HS-27A (cell line): ENCODE data around the gene TMEM126A.
A peak's percentile ranks its signal among the peaks of the same experiment; 100 is the strongest.
"Not testable (repeated sequence)": the region's sequence is repeated elsewhere in the genome, so short reads cannot be mapped to it uniquely, and the experiment has no call there.

Source experiments
- DNase-seq: peaks from one replicate; pipeline ENCODE4 v3.0.0-alpha.2; 2012; ENCODE audit warnings: low read depth, missing footprints

Gene TMEM126A

DNA sequence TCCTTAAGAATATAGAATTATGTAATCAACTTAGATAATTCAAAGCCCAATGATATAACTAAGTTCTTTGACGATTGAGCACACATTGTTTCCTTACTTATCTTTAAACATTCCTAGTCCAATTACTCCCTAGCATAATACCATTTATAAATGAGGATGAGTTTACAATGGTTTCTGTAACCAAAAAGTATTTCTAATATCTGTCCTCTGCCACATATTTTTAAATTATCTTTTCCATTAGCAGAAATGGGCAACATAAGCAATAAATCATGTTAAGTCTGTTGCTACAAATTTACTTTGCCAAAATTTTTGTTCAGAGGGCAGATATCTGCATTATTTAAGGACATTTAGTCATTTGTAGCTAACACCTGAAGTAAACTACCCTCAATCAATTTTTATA is 10.4 kb downstream of the TMEM126A start:
- no peak for DNase-seq

DNA sequence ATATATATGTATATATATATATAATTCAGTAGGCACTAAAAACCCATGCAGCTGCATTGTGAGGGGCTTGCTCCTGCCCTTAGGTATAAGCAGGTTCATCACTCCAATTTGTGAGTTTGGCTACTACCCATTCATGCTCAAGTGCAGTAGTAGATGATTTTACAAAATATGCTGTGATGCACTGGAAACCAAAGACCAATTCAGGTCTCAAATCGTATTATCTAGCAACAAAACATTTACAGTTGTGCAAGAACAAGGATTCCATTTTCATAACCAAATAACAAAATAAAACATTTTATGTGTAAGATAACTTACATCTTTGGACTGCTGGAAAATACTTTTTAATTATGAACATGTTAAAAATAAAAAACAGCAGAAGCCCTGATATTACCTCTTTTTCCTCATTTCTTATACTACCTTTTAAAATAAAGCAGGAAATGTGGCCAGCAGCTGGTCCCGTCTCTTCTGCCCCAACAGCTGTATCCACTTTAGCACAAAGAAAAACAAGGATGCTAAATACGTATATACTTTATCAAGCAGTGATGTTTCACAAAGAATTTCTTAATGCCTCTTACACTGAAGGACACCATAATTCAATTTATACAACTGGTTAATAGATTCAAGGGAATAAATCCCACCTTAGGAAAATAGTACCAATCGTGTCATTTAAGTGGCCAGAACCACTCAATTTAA is 14.4 kb downstream of the TMEM126A start:
- DNase-seq, result no peak

DNA sequence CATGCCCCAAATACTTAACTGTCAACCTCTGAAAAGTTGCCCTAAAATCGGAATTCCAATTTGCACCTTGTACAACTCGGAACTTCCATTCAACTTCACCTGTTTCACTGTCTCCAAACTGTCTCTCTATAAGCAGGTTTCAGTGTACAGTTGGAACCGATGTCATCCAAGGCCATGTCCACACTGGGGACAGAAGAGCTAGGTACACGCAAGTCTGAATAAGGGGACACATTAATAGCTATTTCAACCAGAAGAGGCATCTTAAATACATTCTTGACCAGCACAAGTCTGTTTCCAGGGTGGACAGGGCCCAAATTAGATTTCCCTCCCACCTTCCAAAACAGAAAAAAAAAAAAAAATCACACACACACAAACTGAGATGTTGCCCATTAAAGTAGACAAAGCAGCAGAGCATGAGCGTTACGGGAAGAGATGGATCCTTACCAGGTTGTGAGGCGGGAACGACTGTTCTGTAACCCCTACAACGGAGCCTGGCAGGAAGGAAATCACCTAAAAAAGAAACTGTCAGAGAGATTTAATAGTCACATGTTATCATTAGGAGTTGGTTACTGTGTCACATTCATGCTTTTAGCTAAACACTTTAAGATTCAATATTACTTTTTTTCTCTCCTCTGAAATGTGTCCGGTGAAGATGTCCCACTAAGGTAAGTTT is 15.4 kb downstream of the TMEM126A start:
- DNase-seq, result no peak

DNA sequence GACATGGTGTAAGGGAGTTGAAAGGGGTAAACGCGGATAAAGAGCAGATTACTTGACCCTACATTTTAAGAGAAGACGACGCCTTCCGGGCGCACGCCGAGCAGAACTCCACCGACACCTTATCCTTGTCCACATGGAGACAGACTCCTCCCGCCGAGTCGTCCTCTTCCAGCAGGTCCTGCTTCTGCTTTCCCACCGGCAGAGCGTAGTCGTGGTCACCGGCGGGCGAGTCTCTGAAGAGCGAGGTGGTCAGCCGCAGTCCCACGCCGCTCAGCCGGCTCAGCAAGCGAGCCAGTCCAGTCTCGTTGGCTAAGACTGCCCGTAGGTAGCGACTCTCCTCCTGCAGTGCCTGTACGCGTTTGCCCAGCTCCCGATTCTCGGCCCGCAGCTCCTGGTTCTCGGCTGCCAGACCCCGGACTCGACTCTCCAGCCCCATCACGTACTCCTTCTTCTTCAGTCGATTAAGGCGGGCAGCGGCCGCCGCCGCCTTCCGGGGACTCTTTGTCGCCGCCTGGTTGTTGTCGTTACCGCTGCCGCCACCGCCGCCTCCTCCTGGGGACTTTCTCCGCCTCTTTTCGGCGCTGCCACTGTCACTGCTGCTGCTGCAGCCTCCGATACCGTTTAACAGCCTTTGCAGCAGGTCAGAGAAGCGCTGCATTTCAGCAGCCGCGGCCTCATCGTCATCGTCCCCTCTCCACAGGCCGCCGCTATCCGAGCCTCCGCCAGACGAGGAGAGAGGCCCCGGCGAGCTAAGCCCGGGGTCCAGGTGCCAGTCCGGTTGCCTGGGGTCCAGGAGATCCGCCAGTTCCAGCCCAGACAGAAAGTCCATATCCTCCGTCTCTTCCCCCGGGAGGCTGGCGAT is 16.2 kb downstream of the TMEM126A start:
- DNase-seq, result peak; percentile 39

DNA sequence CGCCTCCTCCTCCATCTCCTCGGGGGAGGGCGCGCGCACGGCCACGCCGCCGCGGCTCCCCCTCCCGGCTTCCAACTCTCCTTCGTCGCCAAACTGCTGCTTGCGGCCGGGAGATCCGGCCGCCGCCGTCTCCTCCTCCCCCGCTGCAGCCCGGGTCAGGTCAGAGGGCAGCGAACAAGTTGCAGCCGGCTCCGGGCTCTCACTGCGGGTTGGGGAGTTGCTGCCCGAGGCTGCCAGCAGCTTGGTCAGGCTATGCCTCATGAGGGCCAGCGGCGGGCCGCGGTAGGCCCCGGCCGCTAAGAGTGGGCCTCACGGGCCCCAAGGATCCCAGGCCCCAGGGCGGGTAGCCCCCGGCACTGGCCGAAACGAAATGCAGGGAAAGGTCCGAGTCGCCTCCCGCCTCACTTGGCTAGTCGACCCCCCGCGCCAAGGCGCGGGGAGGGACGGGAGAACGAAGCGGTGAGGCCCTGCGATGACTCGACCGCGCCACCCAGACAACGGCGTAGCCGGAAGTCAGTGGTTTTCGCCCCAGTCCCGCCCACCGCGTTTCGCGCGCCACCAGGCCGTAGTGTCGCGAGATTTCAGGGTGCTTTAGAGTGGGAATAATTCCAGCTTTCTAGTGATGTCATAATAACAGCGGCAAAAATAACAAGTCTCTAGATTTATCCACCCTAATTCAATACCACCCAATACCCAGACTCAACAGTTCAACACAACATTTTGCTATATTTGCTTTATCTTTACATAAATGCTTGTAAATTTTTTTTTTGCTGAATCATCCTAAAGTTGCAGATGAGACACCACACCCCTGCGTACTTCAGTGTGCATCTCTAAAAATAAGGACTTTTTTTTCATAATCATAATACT is 17.1 kb downstream of the TMEM126A start, which contains the start of gene CREBZF:
TSS of gene CREBZF (minus strand) at position 515 of the 867 bp plus-strand sequence. CDS start at position 261, 254 bp downstream.
- peak; percentile 90 for DNase-seq

DNA sequence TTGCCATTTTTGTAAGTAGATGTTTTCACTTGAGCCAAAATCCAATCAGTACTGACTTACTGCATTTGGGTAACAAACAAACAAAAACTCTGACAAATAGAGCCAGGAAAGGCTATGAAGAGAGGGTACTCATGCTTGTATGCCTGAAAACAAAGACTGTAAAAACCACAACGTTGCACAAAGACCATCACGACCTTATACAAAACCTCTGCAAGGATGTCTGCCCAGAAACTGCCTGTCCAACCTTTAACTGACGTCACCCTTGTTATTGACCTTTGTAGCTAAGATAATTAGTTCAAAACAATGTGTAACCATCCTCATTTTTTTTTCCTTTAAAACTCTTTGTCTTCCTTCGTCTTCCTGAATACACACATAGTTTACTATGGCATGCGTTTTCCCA is 18.0 kb downstream of the TMEM126A start:
- DNase-seq, result no peak

DNA sequence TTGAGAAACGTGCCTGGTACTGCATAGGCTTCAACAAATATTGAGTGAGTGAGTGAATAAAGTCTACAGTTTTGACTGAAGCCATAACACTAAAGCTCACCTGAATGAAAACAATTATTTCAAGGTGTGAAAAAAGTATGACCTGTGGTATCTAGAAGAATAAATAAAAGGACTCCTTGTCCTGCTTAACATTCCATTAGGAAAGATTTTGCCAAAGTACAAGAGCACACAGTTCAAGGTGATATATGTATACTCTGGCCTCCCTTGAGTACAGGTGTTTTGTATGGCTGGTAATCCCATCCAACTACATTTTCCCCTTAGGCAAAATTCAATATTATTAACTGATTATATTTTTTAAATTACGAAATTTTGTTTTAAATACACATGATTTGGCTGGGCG is 18.9 kb downstream of the TMEM126A start:
- no peak for DNase-seq

DNA sequence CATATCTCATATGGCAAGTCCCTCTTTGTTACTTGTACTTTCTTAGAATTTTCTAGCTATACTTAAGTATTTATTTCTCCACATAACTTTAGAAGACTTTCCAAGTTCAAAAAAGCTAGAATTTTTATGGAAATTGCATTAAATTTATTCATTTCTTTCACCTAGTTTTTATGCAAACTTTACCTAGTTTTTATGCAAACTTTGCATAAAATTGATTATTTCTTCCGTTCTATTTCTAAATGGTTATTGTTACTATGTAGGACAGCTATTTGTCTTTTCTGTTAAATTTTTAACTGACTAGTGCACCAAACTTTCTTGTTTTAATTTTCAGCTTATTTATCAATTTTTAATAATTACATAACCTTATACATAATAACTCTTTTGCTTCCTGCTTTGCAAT is 20.4 kb downstream of the TMEM126A start:
- no peak for DNase-seq

DNA sequence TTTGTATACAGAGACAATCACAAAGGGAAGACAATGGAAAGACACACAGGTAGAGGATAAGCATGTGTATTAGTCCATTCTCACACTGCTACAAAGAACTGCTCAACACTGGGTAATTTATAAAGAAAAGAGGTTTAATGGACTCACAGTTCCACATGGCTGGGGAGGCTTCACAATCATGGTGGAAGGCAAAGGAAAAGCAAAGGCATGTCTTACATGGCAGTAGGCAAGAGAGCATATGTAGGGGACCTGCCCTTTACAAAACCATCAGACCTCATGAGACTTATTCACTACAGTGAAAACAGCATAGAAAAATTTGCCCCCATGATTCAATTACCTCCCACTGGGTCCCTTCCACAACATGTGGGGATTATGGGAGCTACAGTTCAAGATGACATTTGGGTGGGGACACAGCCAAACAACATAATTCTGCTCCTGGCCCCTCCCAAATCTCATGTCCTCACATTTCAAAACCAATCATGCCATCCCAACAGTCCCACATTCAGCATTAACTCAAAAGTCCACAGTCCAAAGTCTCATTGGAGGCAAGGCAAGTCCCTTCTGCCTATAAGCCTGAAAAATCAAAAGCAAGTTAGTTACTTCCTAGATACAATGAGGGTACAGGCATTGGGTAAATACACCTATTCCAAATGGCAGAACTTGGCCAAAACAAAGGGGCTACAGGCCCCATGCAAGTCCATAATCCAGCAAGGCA is 23.3 kb downstream of the TMEM126A start:
- DNase-seq, result not testable (repeated sequence)

DNA sequence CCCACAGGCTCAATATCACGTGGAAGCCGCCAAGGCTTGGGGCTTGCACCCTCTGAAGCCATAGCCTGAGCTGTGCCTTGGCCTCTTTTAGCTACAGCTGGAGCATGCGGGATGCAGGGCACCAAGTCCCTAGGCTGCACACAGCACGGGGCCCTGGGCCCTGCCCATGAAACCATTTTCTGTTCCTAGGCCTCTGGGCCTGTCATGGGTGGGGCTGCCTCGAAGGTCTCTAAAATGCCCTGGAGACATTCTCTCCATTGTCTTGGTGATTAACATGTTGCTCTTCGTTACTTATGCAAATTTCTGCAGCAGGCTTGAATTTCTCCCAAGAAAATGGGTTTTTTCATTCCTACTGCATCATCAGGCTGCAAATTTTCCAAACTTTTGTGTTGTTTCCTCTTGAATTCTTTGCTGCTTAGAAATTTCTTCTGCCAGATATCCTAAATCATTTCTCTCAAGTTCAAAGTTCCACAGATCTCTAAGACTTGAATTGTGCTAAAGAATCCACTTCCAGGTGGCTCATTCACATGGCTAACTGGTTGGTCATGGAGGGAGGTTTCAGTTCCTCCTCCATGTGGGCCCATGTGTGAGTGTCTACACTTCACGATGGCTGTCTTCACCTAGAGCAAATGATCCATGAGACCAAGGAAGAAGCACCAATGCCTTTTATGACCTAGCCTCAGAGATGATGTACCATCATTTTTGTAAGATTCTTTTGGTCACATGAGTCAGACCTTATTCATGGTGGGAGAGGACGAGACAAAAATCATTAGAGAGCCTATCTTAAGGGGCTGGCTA is 24.5 kb downstream of the TMEM126A start:
- DNase-seq, result no peak

DNA sequence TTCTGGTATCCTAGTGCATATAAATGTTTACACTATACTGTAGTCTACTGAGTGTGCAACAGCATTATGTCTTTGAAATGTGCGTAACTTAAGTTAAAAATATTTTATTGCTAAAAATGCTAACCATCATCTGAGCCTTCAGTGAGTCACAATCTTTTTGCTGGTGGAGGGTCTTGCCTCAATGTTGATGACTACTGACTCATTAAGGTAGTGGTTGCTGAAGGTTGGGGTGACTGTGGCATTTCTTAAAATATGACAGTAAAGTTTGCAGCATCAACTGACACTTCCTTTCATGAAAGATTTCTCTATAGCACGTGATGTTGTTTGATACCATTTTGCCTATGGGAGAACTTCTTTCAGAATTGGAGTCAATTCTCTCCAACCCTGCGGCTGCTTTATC is 25.6 kb downstream of the TMEM126A start:
- no peak for DNase-seq

DNA sequence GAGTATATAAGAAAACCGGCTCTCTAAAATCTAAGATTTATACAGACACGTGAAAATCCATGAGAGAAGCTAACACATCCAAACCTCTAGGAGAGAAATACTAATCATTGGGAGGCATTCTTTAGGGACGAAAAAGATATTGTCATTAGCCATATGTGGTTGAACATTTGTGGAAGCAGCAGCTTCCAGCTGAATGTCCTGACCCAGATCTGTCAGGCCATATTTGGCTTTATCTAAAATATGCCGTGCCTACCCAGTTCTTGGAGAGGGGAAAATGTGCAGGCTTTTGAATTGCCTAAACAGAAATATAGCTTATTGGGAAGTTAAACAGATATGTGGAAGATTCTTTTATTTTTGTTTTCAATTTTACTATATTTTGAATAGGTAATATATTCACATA is 31.8 kb downstream of the TMEM126A start:
- DNase-seq, result no peak

DNA sequence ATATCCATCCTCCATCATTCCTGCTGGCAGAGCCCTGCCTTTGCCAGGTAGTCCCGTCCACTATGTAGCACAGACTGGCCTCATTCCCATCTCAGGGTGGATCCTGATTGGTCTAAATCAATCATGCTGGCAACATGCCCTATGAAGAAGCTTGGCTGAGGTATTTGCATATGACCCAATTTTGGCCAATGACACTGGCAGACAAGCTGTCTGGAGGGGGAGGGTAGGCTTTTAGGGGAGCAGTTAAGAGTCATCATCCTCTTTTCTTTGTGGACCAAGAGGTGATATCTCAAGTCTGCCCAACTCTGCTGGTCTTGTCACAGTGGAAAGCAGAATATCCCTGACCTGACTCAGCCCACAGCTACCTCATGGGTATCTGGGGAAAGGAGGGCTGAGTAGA is 33.1 kb downstream of the TMEM126A start:
- no peak for DNase-seq

DNA sequence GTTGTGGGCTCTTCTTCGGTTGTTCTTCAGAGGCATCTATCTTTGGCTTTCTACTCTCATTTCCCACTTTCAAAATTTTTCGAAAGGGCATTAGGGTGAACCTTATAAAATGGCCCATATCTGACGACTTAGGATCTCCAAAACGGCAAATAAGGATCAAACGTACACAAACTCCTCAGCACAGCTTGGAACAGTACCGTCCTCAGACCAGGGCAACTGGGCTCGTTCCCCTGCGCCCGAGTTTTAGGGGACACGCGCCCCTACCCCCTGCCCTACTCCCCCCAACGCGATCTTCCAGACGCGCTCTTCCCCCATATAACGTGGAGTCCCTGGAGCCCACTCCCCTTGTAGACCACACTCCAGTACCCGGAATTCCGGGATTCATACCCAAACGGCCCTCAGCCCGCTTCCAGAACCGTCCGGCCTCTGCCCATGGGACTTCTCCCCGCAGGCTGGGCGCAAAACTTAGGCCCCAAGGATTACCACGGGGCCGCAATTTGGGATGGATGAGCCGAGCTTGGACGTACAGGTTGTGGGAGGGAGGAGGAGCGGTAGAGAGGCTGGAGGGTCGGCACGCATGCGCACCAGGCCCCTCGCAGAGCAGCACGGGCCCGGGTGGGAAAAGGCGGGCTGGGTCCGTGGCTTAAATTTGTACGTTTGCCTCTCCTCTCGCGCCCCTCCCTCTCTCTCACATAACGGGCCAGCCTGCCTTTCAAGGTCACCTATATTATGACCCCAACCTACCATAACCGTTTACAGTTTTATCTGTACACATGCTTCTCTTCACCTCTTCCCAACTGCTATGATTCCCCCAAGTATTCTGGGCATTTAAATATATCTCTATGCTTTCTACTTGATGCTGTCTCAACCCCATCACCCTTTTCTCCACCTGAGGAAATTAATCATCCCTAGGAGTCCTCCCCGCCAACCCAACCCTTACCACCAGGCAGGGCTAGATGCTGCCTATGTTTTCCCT is 34.9 kb downstream of the TMEM126A start:
- no peak for DNase-seq

DNA sequence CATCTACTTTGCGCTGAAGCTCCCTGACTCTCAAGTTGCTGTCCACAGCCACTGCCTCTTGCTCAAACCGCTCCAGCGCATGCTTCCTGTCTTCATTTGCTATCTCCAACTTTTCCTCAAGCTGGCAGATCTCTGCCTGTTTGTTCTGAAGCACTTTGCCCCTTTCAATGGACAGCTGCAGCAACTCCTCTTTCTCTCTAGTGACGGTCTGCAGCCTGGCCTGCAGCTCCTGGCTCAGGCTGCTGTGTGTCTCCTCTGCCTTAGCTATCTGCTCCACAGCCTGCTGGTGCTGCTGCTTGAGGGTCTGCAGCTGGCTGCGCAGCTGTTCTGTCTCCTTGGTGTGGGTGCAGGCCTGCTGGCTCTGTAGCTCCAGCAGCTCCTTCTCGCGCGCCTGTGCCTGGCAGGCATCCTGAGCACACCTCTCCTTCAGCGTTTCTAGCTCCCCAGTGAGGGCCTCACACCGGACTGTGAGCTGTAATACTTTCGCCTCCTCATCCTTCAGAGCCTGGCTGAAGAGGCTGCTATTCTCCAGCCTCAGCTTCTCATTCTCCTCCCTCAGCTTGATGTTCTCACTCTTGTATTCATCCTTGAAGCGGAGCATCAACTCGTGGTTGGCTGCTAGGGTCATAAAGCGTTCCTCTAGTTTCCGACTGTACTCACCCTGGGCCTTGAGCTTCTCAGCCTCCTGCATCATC is 37.5 kb downstream of the TMEM126A start:
- no peak for DNase-seq

DNA sequence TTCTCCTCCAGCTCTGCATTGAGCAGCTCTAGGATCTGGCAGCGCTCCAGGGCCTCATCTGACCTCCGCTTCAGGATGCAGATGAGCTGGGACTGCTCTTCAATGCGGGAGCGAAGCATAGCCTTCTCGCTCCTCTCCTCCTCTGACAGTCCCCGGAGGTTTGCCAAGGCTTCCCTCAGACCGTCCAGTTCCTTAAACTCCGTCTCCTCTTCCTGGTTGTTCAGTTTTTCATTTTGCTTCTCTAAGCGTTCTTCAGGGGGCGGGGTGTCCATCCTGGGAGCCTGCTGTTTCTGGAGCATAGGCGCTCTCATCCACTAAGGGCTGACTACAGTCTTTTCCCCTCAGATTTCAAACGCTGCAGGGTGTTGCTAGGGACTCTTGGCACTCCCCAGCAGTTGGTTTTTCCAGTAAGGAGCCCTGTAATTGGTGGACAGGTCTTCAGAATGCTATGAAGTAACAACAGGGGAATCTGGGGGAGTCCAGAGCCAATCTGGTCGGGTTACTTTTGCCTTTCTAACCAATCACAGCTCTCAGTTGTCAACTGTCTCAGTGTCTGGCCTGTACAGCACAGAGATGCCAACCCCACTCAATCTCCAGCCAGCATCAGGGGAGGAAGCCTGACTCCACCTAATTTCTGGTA is 38.2 kb downstream of the TMEM126A start, which contains the start of gene CCDC89:
TSS of gene CCDC89 (minus strand) at position 376 of the 640 bp plus-strand sequence. CDS start at position 311, 65 bp downstream.
- DNase-seq, result no peak

DNA sequence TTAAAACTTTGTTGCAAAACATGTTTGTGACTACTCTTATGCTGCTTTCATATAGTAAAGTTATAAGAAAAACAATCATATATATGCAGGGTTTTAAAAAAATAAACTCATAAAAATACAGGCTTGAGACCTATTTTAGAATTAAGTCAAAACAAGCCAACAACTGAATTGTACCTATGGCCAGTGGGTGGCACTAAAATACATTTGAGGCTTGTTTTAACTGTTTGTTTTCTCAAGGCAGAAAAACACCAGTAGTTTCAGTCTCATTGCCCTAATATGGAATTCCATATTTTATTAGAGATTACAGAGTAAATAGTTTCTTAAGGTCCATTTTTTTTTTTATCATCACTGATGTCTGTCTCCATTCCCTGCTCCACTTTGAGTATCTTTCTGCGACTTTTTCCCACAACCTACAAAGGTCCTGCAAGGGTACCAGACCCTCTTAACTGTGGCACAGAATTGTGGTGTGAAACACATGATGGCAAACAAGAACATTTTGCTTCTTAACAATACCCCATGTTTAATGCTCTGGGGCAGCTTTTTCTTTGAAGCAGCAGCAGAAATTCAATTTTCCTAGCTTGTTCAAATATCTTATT is 46.7 kb downstream of the TMEM126A start:
- DNase-seq, result no peak
